Left colon (tissue), 2 donors: ENCODE measurements around the gene FAM24A. TPM values are rescaled to one million over a fixed set of nuclear protein-coding genes. Genes with fewer than 3 reads are reported as not detected.
"Not testable (repeated sequence)": the region's sequence is repeated elsewhere in the genome, so short reads cannot be mapped to it uniquely, and the experiment has no call there.

Experiments used
- ATAC-seq: fragments of 200-7000 bp; cut with Tn5 transposase; one replicate; pipeline ENCODE4 v1.9.1; 2020; ENCODE audit warnings: mild to moderate bottlenecking, moderate library complexity
- DNase-seq, 2 donors: peaks; one replicate each; pipeline ENCODE4 v3.0.0-alpha.2; 2020
- intact Hi-C, 2 donors: fragments of 100-400 bp; cut with DNase I in 1 of 2; cut with micrococcal nuclease in 1 of 2; formaldehyde crosslinking; loops; one replicate each; pipeline versions ENCODE4 v1.11.2 to v1.14.0; 2022; cut with DNase I, micrococcal nuclease
- long read RNA-seq: library from polyadenylated mRNA; unstranded; transcript quantifications from one replicate; pipeline ENCODE4 v2.0.0, GENCODE V29; 2021
- total RNA-seq, 2 donors: library from RNA; stranded (reverse); fragmentation: NEBNext Ultra II Directional; extraction: Animal tissue kit (Norgen Biotek cat#: 25700); gene quantifications; one replicate each; pipeline ENCODE4 v1.2.1, GENCODE V29; 2021
- donor health status: DM: no; HTN: no; CAD: no.
- donor health status: DM: yes; HTN: yes; CAD: no.

Gene FAM24A
- not detected for total RNA-seq
- long read RNA-seq: 0 reads

- DNase-seq (no peak), ATAC-seq (no peak)
- intact Hi-C loops: no loop called here
These were observed at the start of gene FAM24A for GRCh38 chr10:122910310-122910709. Gene FAM24A (plus strand): TSS chr10:122910610. CDS start chr10:122911635, 1,025 bp downstream.

- no peak for DNase-seq
- intact Hi-C loops: no loop called here
- no peak for ATAC-seq
These were observed 48.7 kb upstream of the FAM24A start for GRCh38 chr10:122861711-122862161.

- no peak for DNase-seq
- ATAC-seq: no peak
- intact Hi-C loops: no loop called here
These were observed 46.9 kb upstream of the FAM24A start for GRCh38 chr10:122863216-122864193.

GRCh38 chr10:122864194-122864592, 46.2 kb upstream of the FAM24A start:
- intact Hi-C loops: no loop called here
- ATAC-seq: no peak
- DNase-seq: no peak

GRCh38 chr10:122864901-122865300, 45.5 kb upstream of the FAM24A start:
- no peak for ATAC-seq
- intact Hi-C loops: no loop called here
- no peak for DNase-seq

GRCh38 chr10:122866757-122867482, 43.5 kb upstream of the FAM24A start:
- ATAC-seq: peak; percentile 38
- DNase-seq: peak in 1 of 2 donors; percentile 20
- intact Hi-C loops: not testable (repeated sequence)

- ATAC-seq, intact Hi-C loops, DNase-seq: not testable (repeated sequence)
These were observed 41.6 kb upstream of the FAM24A start for GRCh38 chr10:122868768-122869167.

GRCh38 chr10:122871947-122872346, 38.5 kb upstream of the FAM24A start:
- ATAC-seq, DNase-seq: not testable (repeated sequence)

GRCh38 chr10:122875843-122876466, 34.5 kb upstream of the FAM24A start:
- ATAC-seq: no peak
- no peak for DNase-seq
- intact Hi-C loops: no loop called here

More at GRCh38 chr10:122871947-122872346, 38.5 kb upstream of the FAM24A start:
- intact Hi-C loops: not testable (repeated sequence)

- DNase-seq: no peak
- no peak for ATAC-seq
- intact Hi-C loops: no loop called here
These were observed 33.9 kb upstream of the FAM24A start for GRCh38 chr10:122876467-122876855.

- ATAC-seq (no peak), DNase-seq (no peak)
- intact Hi-C loops: no loop called here
These were observed 33.1 kb upstream of the FAM24A start for GRCh38 chr10:122877264-122877663.

GRCh38 chr10:122878799-122879338, 31.5 kb upstream of the FAM24A start:
- intact Hi-C loops: no loop called here
- ATAC-seq (peak; percentile 47), DNase-seq (no peak)

- intact Hi-C loops: no loop called here
- peak; percentile 96 to 97 for DNase-seq
- ATAC-seq: peak; percentile 98
These were observed 30.8 kb upstream of the FAM24A start, which contains the start of gene FAM24B for GRCh38 chr10:122879339-122880273. Gene FAM24B (minus strand): TSS chr10:122879581. CDS start chr10:122850515, 29,066 bp downstream.

GRCh38 chr10:122882766-122883165, 27.6 kb upstream of the FAM24A start:
- no peak for ATAC-seq
- intact Hi-C loops: no loop called here
- no peak for DNase-seq

- no peak for ATAC-seq
- DNase-seq: no peak
- intact Hi-C loops: no loop called here
These were observed 26.2 kb upstream of the FAM24A start for GRCh38 chr10:122884166-122884565.

GRCh38 chr10:122894261-122894944, 16.0 kb upstream of the FAM24A start:
- ATAC-seq (no peak), DNase-seq (no peak)
- intact Hi-C loops: no loop called here

GRCh38 chr10:122903861-122904260, 6.5 kb upstream of the FAM24A start:
- ATAC-seq, DNase-seq, intact Hi-C loops: not testable (repeated sequence)
